K562 (cell line): ENCODE results near the gene TMEM184A.

Source experiments
- ELF1 ChIP-seq: fragments of 200-800 bp; sonication (Bioruptor generic); IDR thresholded peaks from 2 replicates; pipeline ENCODE4 v1.6.1; 2016; ENCODE audit warnings: missing genetic modification characterization, missing compliant biosample characterization
- HMG20A ChIP-seq: fragments of 450-650 bp; formaldehyde crosslinking; conservative IDR thresholded peaks from 2 replicates; pipeline ENCODE4 v1.4.0; 2020; ENCODE audit warnings: mild to moderate bottlenecking, mixed read lengths
- NFE2 ChIP-seq: IDR thresholded peaks from 2 replicates; pipeline ENCODE4 v1.6.1; 2014; ENCODE audit warnings: antibody characterized with exemption, low read depth
- YY1 ChIP-seq, 3 experiments: IDR thresholded peaks; 2 replicates each; pipeline ENCODE4 v1.6.1; 2011; ENCODE audit warnings: low read length in 2 of 3, mild to moderate bottlenecking in 2 of 3, moderate library complexity in 2 of 3, borderline replicate concordance in 1 of 3, control low read depth in 1 of 3, low read depth in 1 of 3; ENCODE audit not compliant: insufficient read depth in 3 of 3, insufficient replicate concordance in 2 of 3, control insufficient read depth in 1 of 3, insufficient read length in 1 of 3; ENCODE audit errors: extremely low read depth in 1 of 3
- TF ChIP-seq, protein P1 (sequence below), 2 experiments: fragments of 450-650 bp; formaldehyde crosslinking in 1 of 2; IDR thresholded peaks; 2 replicates each; pipeline versions ENCODE4 v1.4.0 to v1.6.1; 2014 to 2020; ENCODE audit warnings: mild to moderate bottlenecking in 2 of 2, borderline replicate concordance in 1 of 2, low read depth in 1 of 2
- TF ChIP-seq, protein P2 (sequence below): sonication (generic); formaldehyde crosslinking; IDR thresholded peaks from 2 replicates; pipeline ENCODE4 v1.5.0; 2020; ENCODE audit warnings: missing genetic modification reagents
- TF ChIP-seq, protein P3 (sequence below): sonication (generic); formaldehyde crosslinking; IDR thresholded peaks from 2 replicates; pipeline ENCODE4 v1.8.1; 2023; ENCODE audit warnings: mild to moderate bottlenecking, missing genetic modification reagents

DNA sequence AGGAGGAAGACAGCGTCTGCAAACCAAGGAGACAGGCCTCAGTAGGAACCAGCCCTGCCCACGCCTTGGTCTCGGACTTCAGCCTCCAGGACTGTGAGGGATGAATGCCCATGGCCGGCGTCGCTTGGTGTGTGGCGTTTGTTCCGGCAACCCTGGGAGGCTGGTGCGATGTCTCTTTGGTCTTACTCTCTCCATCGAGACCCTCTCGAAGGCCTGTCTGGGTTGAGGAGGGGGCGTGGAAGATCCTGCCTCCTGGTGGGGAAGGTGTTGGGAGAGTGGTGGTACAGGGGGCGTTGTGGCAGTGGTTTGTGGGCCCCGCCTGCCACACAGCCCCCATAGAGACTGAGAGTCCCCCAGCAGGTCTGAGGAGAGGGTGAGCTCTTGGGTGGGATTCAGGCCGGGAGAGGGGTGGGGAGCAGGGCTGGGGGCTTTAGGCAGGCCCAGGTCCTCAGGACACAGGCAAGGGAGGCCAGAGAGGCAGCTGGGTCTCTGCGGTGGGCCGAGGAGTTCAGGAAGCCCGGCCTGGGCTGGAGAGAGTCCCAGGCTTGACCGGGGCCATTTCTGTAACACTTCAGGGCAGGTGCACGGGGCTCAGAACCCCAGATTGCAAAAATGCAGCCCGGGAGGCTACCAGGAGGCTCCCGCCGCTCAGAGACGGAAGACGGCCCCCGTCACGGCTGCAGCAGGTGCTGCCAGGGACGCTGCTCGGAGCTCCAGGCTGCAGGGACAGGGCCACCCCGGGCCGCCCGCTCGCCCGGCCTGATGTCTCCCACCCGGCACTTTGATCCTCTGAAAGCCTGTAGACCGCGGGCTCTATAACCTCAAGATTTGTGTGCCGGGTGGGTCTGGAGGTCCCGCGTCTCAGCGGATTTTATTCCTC is 47.6 kb upstream of the TMEM184A start:
- TF ChIP-seq, protein P1, sequence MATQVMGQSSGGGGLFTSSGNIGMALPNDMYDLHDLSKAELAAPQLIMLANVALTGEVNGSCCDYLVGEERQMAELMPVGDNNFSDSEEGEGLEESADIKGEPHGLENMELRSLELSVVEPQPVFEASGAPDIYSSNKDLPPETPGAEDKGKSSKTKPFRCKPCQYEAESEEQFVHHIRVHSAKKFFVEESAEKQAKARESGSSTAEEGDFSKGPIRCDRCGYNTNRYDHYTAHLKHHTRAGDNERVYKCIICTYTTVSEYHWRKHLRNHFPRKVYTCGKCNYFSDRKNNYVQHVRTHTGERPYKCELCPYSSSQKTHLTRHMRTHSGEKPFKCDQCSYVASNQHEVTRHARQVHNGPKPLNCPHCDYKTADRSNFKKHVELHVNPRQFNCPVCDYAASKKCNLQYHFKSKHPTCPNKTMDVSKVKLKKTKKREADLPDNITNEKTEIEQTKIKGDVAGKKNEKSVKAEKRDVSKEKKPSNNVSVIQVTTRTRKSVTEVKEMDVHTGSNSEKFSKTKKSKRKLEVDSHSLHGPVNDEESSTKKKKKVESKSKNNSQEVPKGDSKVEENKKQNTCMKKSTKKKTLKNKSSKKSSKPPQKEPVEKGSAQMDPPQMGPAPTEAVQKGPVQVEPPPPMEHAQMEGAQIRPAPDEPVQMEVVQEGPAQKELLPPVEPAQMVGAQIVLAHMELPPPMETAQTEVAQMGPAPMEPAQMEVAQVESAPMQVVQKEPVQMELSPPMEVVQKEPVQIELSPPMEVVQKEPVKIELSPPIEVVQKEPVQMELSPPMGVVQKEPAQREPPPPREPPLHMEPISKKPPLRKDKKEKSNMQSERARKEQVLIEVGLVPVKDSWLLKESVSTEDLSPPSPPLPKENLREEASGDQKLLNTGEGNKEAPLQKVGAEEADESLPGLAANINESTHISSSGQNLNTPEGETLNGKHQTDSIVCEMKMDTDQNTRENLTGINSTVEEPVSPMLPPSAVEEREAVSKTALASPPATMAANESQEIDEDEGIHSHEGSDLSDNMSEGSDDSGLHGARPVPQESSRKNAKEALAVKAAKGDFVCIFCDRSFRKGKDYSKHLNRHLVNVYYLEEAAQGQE (IDR thresholded peaks at IDR 0.05; ENCODE audit: borderline replicate concordance) = no peak
- TF ChIP-seq, protein P1 (CRISPR knock-in tag; IDR thresholded peaks at IDR 0.05; ENCODE audit: low read depth) = no peak
- TF ChIP-seq, protein P2, sequence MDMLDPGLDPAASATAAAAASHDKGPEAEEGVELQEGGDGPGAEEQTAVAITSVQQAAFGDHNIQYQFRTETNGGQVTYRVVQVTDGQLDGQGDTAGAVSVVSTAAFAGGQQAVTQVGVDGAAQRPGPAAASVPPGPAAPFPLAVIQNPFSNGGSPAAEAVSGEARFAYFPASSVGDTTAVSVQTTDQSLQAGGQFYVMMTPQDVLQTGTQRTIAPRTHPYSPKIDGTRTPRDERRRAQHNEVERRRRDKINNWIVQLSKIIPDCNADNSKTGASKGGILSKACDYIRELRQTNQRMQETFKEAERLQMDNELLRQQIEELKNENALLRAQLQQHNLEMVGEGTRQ (CRISPR knock-in tag) = no peak
- TF ChIP-seq, protein P3, sequence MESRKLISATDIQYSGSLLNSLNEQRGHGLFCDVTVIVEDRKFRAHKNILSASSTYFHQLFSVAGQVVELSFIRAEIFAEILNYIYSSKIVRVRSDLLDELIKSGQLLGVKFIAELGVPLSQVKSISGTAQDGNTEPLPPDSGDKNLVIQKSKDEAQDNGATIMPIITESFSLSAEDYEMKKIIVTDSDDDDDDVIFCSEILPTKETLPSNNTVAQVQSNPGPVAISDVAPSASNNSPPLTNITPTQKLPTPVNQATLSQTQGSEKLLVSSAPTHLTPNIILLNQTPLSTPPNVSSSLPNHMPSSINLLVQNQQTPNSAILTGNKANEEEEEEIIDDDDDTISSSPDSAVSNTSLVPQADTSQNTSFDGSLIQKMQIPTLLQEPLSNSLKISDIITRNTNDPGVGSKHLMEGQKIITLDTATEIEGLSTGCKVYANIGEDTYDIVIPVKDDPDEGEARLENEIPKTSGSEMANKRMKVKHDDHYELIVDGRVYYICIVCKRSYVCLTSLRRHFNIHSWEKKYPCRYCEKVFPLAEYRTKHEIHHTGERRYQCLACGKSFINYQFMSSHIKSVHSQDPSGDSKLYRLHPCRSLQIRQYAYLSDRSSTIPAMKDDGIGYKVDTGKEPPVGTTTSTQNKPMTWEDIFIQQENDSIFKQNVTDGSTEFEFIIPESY (CRISPR knock-in tag) = no peak
- TF ChIP-seq ELF1 (tag) = no peak
- TF ChIP-seq HMG20A (CRISPR knock-in tag) = no peak
- no peak for TF ChIP-seq NFE2
- no peak for TF ChIP-seq YY1 (IDR thresholded peaks at IDR 0.05; ENCODE audit: borderline replicate concordance in 1 of 3, control insufficient read depth in 1 of 3, extremely low read depth in 1 of 3, insufficient read depth in 3 of 3, insufficient read length in 1 of 3, insufficient replicate concordance in 2 of 3, low read depth in 1 of 3, low read length in 2 of 3)
